GM12873 (cell line): ENCODE measurements around the gene EPS15.

Experiments used
- TF ChIP-seq, protein P1 (sequence below): IDR thresholded peaks from 2 replicates; pipeline ENCODE4 v1.5.1; 2012; ENCODE audit warnings: low read depth, mild to moderate bottlenecking, moderate library complexity, low read length, control low read depth; ENCODE audit not compliant: insufficient read depth; ENCODE audit errors: missing control alignments

Gene EPS15

DNA sequence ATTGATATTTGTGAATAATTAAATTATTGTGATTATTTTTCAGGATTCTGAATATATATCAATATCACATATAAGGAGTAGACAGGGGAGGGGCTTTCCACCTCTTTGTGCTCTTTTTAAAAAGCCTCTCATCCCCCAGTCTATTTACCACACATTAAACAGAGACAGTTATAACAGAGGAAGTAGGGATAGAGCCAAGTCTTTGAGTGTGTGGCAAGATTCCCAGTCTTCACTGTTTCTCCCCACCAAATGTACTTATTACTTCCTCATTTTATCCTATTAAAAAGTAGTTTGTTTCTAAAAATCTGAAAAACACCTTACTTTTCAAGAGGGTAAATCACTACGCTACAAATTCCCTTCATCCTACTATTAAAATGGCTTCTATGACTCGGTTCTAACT lies 46.7 kb downstream of the EPS15 start:
- TF ChIP-seq, protein P1, sequence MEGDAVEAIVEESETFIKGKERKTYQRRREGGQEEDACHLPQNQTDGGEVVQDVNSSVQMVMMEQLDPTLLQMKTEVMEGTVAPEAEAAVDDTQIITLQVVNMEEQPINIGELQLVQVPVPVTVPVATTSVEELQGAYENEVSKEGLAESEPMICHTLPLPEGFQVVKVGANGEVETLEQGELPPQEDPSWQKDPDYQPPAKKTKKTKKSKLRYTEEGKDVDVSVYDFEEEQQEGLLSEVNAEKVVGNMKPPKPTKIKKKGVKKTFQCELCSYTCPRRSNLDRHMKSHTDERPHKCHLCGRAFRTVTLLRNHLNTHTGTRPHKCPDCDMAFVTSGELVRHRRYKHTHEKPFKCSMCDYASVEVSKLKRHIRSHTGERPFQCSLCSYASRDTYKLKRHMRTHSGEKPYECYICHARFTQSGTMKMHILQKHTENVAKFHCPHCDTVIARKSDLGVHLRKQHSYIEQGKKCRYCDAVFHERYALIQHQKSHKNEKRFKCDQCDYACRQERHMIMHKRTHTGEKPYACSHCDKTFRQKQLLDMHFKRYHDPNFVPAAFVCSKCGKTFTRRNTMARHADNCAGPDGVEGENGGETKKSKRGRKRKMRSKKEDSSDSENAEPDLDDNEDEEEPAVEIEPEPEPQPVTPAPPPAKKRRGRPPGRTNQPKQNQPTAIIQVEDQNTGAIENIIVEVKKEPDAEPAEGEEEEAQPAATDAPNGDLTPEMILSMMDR = no peak

DNA sequence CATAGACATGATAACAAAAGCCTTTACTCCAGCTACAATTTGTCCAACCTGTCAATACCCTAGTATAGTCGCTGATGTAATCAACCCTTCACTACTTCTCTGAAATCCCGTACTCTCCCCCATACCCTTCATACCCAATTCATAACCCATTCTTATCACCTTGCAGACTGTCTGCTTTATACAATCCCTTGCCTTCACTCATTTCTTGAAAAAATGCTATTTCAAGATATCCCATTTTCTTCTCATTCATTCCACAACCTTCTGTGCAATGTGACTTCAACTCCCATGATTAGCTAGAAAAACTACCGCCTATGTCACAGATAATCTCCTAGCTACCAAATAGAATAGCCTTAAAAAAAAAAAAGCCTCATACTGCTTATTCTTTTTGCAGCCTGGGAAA lies 49.5 kb downstream of the EPS15 start:
- TF ChIP-seq, protein P1 = no peak

DNA sequence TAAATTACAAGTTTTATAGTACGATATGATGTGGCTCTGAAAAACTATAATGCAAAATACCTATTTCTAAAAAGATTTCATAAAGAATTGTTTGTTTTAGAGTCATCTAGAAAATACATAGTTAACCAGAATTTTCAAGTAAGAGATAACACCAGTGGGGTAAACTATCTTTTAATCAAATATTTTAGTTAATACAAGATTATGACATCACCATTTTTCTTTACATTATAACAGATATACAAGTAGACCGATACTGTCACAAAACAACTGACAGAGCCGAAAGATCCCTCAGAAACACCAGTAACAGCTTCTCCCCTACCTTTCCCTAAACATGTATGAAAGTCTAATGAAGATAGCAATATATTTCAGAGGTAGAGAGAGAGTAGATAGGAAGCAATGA lies 54.2 kb downstream of the EPS15 start:
- TF ChIP-seq, protein P1 = no peak

DNA sequence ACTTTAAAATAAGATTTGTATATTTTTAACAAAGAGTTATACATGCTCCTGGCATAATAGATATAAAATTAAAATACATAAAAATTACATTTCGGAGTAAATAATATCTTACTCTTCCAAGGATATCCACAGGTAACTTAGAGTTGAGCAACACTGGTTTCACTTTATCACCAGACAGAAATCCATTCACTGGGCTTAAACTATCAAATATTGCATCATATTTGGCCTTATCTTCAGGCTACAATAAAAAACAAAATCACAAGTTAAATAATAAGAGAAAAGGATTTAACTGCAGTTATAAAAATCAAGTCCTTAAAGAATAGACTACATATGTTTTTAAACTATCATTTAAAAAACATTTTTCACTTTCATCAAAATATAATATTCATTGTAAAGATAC lies 55.5 kb downstream of the EPS15 start:
- TF ChIP-seq, protein P1 = no peak

DNA sequence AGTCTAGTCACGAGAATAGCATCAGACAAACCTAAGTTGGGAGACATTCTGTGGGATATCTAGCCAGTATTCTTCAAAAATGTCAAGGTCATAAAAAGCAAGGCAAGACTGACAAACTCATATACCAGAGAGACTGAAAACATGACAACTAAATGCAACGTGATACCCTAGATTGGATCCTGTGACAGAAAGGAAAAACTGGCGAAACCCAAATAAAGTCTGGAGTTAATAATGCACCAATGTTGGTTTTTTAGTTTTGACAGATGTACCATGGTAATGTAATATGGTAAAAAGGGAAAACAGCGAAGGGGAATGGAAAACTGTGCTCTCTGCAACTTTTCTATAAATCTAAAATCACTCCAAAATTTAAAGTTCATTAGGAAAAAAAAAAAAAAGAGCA lies 64.5 kb downstream of the EPS15 start:
- TF ChIP-seq, protein P1 = no peak

DNA sequence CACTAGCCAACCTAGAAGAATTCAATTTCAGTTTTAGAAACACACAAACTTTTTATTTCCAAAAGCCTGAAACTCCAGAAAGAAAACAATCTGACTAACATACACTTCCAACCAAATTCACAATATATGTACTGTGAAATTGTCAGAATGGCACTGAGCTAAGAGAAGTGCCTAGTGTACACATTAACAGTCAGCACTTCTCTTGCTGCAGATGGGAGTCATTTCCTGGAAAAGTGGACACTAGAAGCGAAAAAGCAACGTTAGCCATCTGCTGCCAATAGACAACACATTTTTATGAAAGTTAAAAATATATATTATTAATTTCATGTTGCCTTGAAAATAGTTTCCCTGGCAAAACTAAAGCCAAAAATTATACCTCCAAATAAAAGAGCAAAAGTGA lies 66.1 kb downstream of the EPS15 start:
- TF ChIP-seq, protein P1 = no peak

DNA sequence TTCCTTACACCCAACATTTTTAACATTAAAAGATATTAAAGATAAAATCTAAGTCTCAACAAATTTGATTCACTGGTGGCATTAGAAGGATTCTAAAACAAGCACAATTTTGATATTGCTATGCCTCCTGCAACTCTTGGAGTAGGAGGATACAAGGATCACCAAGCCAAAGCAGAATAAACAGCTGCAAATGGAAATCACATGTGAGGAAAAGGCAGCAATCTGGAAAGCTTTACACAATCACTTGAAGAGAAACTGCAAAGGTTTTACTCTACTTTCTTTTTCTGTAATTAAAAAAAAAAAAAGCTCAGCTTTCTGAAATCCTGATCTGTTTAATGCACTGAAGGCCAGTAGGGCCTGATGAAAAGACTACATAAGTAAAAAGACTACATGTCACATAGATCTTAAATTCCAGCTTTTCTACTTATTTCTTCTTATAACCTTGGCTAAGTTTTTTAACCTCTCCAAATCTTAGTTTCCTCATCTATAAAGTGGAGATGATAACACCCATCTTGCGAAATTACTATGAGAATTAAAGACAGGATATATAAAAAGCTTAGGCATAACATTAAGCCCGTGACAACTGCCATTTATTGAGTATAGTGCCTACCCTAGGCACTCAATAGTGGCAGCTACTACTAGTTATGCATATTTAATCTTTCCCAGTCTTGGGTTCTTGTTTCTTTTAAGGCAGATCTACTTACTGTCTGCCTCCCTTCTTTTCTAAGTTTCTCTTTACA lies 73.5 kb downstream of the EPS15 start:
- TF ChIP-seq, protein P1 = no peak
